GM23248 (cell line): ENCODE data around the gene BZW1. TPM values are rescaled to one million over a fixed set of nuclear protein-coding genes. Genes with fewer than 3 reads are reported as not detected.
"Not testable (repeated sequence)": the region's sequence is repeated elsewhere in the genome, so short reads cannot be mapped to it uniquely, and the experiment has no call there.

ENCODE experiments used
- DNase-seq: peaks from one replicate; pipeline ENCODE4 v3.0.0-alpha.2; 2015
- H2AFZ ChIP-seq: fragments of 200-600 bp; sonication (generic); 2 replicates; pipeline ENCODE4 v1.6.1; 2016; ENCODE audit warnings: antibody characterized with exemption
- H3F3A ChIP-seq: fragments of 200-600 bp; sonication (generic); 2 replicates; pipeline ENCODE4 v1.6.1; 2016; ENCODE audit warnings: mild to moderate bottlenecking, antibody characterized with exemption, mixed run types; ENCODE audit not compliant: insufficient read depth
- H3K27ac ChIP-seq: fragments of 200-600 bp; sonication (generic); 2 replicates; pipeline ENCODE4 v1.5.1; 2016; ENCODE audit warnings: mild to moderate bottlenecking
- H3K27me3 ChIP-seq: fragments of 200-600 bp; sonication (generic); replicated peaks from 2 replicates; pipeline ENCODE4 v1.6.1; 2016; ENCODE audit warnings: mild to moderate bottlenecking; ENCODE audit not compliant: insufficient read depth
- H3K36me3 ChIP-seq: fragments of 200-600 bp; sonication (generic); 2 replicates; pipeline ENCODE4 v1.6.1; 2016; ENCODE audit warnings: low read depth, mild to moderate bottlenecking
- H3K4me1 ChIP-seq: fragments of 200-600 bp; sonication (generic); 2 replicates; pipeline ENCODE4 v1.6.1; 2016; ENCODE audit warnings: mild to moderate bottlenecking; ENCODE audit not compliant: insufficient read depth
- H3K4me2 ChIP-seq: fragments of 200-600 bp; sonication (generic); one replicate; pipeline ENCODE4 v1.6.1; 2016; ENCODE audit warnings: mild to moderate bottlenecking; ENCODE audit not compliant: unreplicated experiment
- H3K4me3 ChIP-seq: fragments of 200-600 bp; sonication (generic); 2 replicates; pipeline ENCODE4 v1.5.1; 2016; ENCODE audit warnings: mild to moderate bottlenecking
- H3K79me2 ChIP-seq: fragments of 200-600 bp; sonication (generic); 2 replicates; pipeline ENCODE4 v1.6.1; 2016; ENCODE audit warnings: mild to moderate bottlenecking; ENCODE audit not compliant: insufficient read depth
- H3K9ac ChIP-seq: fragments of 200-600 bp; sonication (generic); 2 replicates; pipeline ENCODE4 v1.6.1; 2016; ENCODE audit warnings: mild to moderate bottlenecking
- H3K9me2 ChIP-seq: fragments of 200-600 bp; sonication (generic); 2 replicates; pipeline ENCODE4 v1.6.1; 2016; ENCODE audit warnings: mixed run types, mild to moderate bottlenecking, moderate library complexity; ENCODE audit not compliant: insufficient read depth
- H3K9me3 ChIP-seq: fragments of 200-600 bp; sonication (generic); one replicate; pipeline ENCODE4 v1.6.1; 2017; ENCODE audit warnings: low read depth
- H4K20me1 ChIP-seq: fragments of 200-600 bp; sonication (generic); 2 replicates; pipeline ENCODE4 v1.6.0; 2016; ENCODE audit not compliant: insufficient read depth
- EZH2 ChIP-seq: fragments of 200-600 bp; sonication (generic); IDR thresholded peaks from 2 replicates; pipeline ENCODE4 v1.6.1; 2018; ENCODE audit warnings: antibody characterized with exemption, mild to moderate bottlenecking; ENCODE audit not compliant: insufficient read depth, poor library complexity, severe bottlenecking
- EZH2phosphoT487 ChIP-seq: fragments of 200-600 bp; sonication (generic); IDR thresholded peaks from 2 replicates; pipeline ENCODE4 v1.6.1; 2018; ENCODE audit warnings: antibody characterized with exemption, moderate library complexity, mild to moderate bottlenecking, low read depth; ENCODE audit not compliant: insufficient read depth
- WGBS, 2 experiments: methylation state at CpG; one replicate each; pipeline ENCODE4 v1.1.6; 2015 to 2017; ENCODE audit warnings: low lambda C conversion rate in 2 of 2, low coverage in 1 of 2; ENCODE audit errors: missing lambda C conversion rate in 2 of 2; 5-methylcytosine and 5-hydroxymethylcytosine counted together
- in situ Hi-C: fragments of 300-500 bp; cut with MboI; formaldehyde crosslinking; loops from 2 replicates; pipeline ENCODE4 v1.15.0; 2020
- polyA plus RNA-seq: library from polyadenylated mRNA; unstranded; fragments of >200 nt; fragmentation: Nextera tagmentation; extraction: Ambion mirVana; gene quantifications from 2 replicates; pipeline ENCODE4 v1.2.1, GENCODE V29; 2016
- total RNA-seq: library from RNA; depleted of rRNA; stranded (reverse); fragments of >200 nt; shearing (Covaris generic); gene quantifications from 2 replicates; pipeline ENCODE4 v1.2.3, GENCODE V29; 2014

Gene BZW1
- total and polyA plus RNA-seq, 2 experiments from 2014 or later, result 365 to 596 TPM

DNA sequence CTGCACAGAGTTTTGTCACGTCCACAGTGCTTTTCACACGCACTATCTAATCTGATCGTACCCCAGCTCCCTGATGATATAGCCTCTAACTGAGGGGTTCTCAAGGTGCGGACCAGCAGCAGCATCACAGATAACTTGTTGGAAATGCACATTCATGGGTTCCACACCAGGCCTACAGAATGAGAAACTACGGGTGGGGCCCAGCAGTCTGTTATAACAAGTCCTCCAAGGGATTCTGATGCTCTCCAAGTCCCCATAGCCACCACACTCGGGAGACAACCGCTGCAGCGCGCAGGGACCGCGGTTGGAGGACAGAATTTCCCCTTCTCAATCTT, 745 bp upstream of the BZW1 start:
- Histone ChIP-seq H3K4me2 (peak overlapping the region; percentile 89), H2AFZ (peak overlapping the region; percentile 65), H3K9me2 (no peaks in the 10 kb centered on the region), H3K79me2 (peaks cover 42% of the 10 kb centered on the region), H3K9me3 (no peaks in the 10 kb centered on the region), H3K4me1 (peaks cover 41% of the 10 kb centered on the region), H3K36me3 (peaks cover 26% of the 10 kb centered on the region), H3K27me3 (no peaks in the 10 kb centered on the region), H3F3A (peaks cover 26% of the 10 kb centered on the region), H3K4me3 (peak overlapping the region; percentile 91), H3K27ac (peak overlapping the region; percentile 95), H4K20me1 (peaks cover 17% of the 10 kb centered on the region), H3K9ac (peak overlapping the region; percentile 90)
- no peak for TF ChIP-seq EZH2
- no peak for TF ChIP-seq EZH2phosphoT487
- no peak for DNase-seq
- in situ Hi-C loops, result no loop called here
- WGBS, 2 experiments, result 5 to 6% methylated on average over 11 of the region's 11 CpGs

GRCh38 chr2:200812122-200813022, 662 bp downstream of the BZW1 start:
- no peaks in the 10 kb centered on the region for H3K9me2 ChIP-seq
- peak overlapping the region; percentile 91 for H3K4me3 ChIP-seq
- H3K36me3 ChIP-seq, result peaks cover 40% of the 10 kb centered on the region
- 1% methylated on average over 48 to 52 of the region's 70 CpGs for WGBS, 2 experiments
- peaks cover 17% of the 10 kb centered on the region for H4K20me1 ChIP-seq
- no peaks in the 10 kb centered on the region for H3K9me3 ChIP-seq
- peaks cover 41% of the 10 kb centered on the region for H3K4me1 ChIP-seq
- H3K79me2 ChIP-seq, result peaks cover 56% of the 10 kb centered on the region
- peak overlapping the region; percentile 95 for H3K27ac ChIP-seq
- no peaks in the 10 kb centered on the region for H3K27me3 ChIP-seq
- DNase-seq, result peak; percentile 82
- peak overlapping the region; percentile 99 for H3K4me2 ChIP-seq
- in situ Hi-C loops, result no loop called here
- H3K9ac ChIP-seq, result peak overlapping the region; percentile 90
- peak overlapping the region; percentile 74 for H2AFZ ChIP-seq
- TF ChIP-seq EZH2 (no peak), EZH2phosphoT487 (no peak)
- H3F3A ChIP-seq, result peaks cover 36% of the 10 kb centered on the region

DNA sequence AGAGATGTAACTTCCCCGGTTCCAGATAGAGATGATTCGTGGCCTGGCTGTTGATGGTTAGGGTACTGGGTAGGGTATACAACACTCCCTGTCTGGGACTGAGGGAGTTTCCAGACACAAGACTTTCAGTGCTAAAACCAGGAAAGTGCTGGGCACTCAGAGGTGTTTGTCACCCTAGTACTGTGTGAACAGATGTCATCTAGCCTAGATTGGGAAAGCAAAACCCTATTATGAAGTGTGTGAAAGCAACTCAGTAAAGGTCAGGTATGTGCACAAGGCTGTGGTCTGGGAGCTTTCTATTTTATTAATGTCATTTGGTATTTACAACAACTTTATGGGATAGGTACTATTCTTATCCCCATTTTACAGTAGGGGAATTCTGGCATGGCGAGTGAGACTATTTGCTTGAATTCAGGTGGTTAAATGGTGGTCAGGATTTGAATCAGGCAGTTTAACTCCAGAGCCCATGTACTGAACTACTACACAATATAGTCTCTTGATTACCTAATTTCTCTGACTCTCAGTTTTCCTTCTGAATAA, 2.6 kb downstream of the BZW1 start:
- peak; percentile 23 for DNase-seq
- 77 to 78% methylated on average over 3 of the region's 3 CpGs for WGBS, 2 experiments
- Histone ChIP-seq H3F3A (peaks cover 44% of the 10 kb centered on the region), H3K9ac (peak overlapping the region; percentile 90), H3K79me2 (peaks cover 76% of the 10 kb centered on the region), H3K9me2 (no peaks in the 10 kb centered on the region), H3K9me3 (no peaks in the 10 kb centered on the region), H3K36me3 (peaks cover 59% of the 10 kb centered on the region), H3K4me1 (peaks cover 41% of the 10 kb centered on the region), H3K4me2 (peak overlapping the region; percentile 99), H2AFZ (no peak overlapping the region), H3K27ac (peak overlapping the region; percentile 37), H4K20me1 (peaks cover 17% of the 10 kb centered on the region), H3K4me3 (peak overlapping the region; percentile 91), H3K27me3 (no peaks in the 10 kb centered on the region)
- TF ChIP-seq EZH2phosphoT487, result no peak
- no peak for TF ChIP-seq EZH2
- in situ Hi-C loops, result no loop called here

DNA sequence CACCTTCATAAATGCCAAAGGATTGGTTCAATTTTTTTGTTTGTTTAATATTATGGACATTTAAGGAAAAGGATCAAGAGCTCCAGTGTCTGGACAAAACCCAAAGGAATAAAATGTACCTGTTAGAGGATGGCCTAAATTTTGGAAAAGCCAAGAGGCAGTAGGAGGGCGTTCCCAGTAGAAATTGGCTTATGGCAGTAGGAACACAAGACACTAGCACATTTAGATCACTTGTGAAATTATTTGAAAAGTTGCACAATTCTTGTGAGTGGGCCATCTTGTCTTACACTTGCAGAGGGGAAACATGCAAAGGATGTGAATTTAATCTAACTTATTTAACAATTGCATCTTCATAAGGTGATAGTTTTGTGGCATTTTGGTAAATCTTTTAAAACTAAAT, 3.2 kb downstream of the BZW1 start:
- H3K27me3 ChIP-seq, result no peaks in the 10 kb centered on the region
- H2AFZ ChIP-seq, result no peak overlapping the region
- WGBS, 2 experiments, result 53 to 54% methylated on average over 1 of the region's 1 CpG
- peak overlapping the region; percentile 99 for H3K4me2 ChIP-seq
- peaks cover 65% of the 10 kb centered on the region for H3K36me3 ChIP-seq
- H3K4me1 ChIP-seq, result peaks cover 35% of the 10 kb centered on the region
- peaks cover 17% of the 10 kb centered on the region for H4K20me1 ChIP-seq
- no peaks in the 10 kb centered on the region for H3K9me2 ChIP-seq
- DNase-seq, result peak; percentile 42
- in situ Hi-C loops, result no loop called here
- H3K9ac ChIP-seq, result peak overlapping the region; percentile 90
- TF ChIP-seq EZH2, result no peak
- TF ChIP-seq EZH2phosphoT487, result no peak
- 0 out of 2 replicates have a peak overlapping the region, but pooled peaks have one; percentile 91 for H3K4me3 ChIP-seq
- peaks cover 44% of the 10 kb centered on the region for H3F3A ChIP-seq
- no peaks in the 10 kb centered on the region for H3K9me3 ChIP-seq
- H3K79me2 ChIP-seq, result peaks cover 80% of the 10 kb centered on the region
- peak overlapping the region; percentile 37 for H3K27ac ChIP-seq

GRCh38 chr2:200818732-200819131, 7.0 kb downstream of the BZW1 start:
- WGBS, 2 experiments, result 68 to 75% methylated on average over 3 of the region's 3 CpGs
- H3K27ac ChIP-seq, H3K27me3 ChIP-seq, H2AFZ ChIP-seq, H3K4me2 ChIP-seq, in situ Hi-C loops, H3K9me3 ChIP-seq, H3K4me3 ChIP-seq, H4K20me1 ChIP-seq, DNase-seq, H3K9me2 ChIP-seq: not testable (repeated sequence)
- Histone ChIP-seq H3K9ac (peak overlapping the region; percentile 14; the same call in 1 of the 2 replicates), H3K36me3 (peaks cover 84% of the 10 kb centered on the region), H3F3A (peaks cover 52% of the 10 kb centered on the region), H3K4me1 (peaks cover 18% of the 10 kb centered on the region), H3K79me2 (peaks cover 72% of the 10 kb centered on the region)
